ENCODE data around the gene USH2A. TPM values are rescaled to one million over a fixed set of nuclear protein-coding genes. Genes with fewer than 3 reads are reported as not detected.

Gene USH2A
- polyA plus RNA-seq, 1 donor = 0.38 TPM

GRCh38 chr1:215710036-215710898 is 713.0 kb downstream of the USH2A start:
- no peak for DNase-seq

GRCh38 chr1:215704089-215704860 is 719.0 kb downstream of the USH2A start:
- no peak for DNase-seq

GRCh38 chr1:215682232-215682631 is 741.0 kb downstream of the USH2A start:
- DNase-seq = peak; percentile 20

- no peak for DNase-seq
Measured at GRCh38 chr1:215681041-215681440, 742.2 kb downstream of the USH2A start.

GRCh38 chr1:215679231-215679630 is 744.0 kb downstream of the USH2A start:
- DNase-seq = no peak

- DNase-seq = no peak
Measured at GRCh38 chr1:215677112-215677511, 746.1 kb downstream of the USH2A start.

GRCh38 chr1:215673943-215674342 is 749.3 kb downstream of the USH2A start:
- no peak for DNase-seq

- DNase-seq = no peak
Measured at GRCh38 chr1:215672482-215672881, 750.8 kb downstream of the USH2A start.

GRCh38 chr1:215669806-215670491 is 753.3 kb downstream of the USH2A start:
- DNase-seq = no peak

- DNase-seq = no peak
Measured at GRCh38 chr1:215667761-215668160, 755.5 kb downstream of the USH2A start.

GRCh38 chr1:215665215-215665614 is 758.0 kb downstream of the USH2A start:
- DNase-seq = no peak

GRCh38 chr1:215661033-215661432 is 762.2 kb downstream of the USH2A start:
- DNase-seq = no peak

GRCh38 chr1:215660259-215660658 is 763.0 kb downstream of the USH2A start:
- no peak for DNase-seq

- DNase-seq = no peak
Measured at GRCh38 chr1:215657047-215657446, 766.2 kb downstream of the USH2A start.

GRCh38 chr1:215652371-215652770 is 770.9 kb downstream of the USH2A start:
- DNase-seq = no peak

- DNase-seq = no peak
Measured at GRCh38 chr1:215651867-215652266, 771.4 kb downstream of the USH2A start.

- DNase-seq = no peak
Measured at GRCh38 chr1:215650446-215651149, 772.6 kb downstream of the USH2A start.

- DNase-seq = no peak
Measured at GRCh38 chr1:215648957-215649356, 774.3 kb downstream of the USH2A start.

- DNase-seq = no peak
Measured at GRCh38 chr1:215647738-215648137, 775.5 kb downstream of the USH2A start.

- no peak for DNase-seq
Measured at GRCh38 chr1:215645861-215646260, 777.4 kb downstream of the USH2A start.

GRCh38 chr1:215645182-215645581 is 778.1 kb downstream of the USH2A start:
- DNase-seq = no peak
